Ovary (tissue), 9 donors: Measurements from ENCODE around the gene GLA. TPM values are rescaled to one million over a fixed set of nuclear protein-coding genes. Genes with fewer than 3 reads are reported as not detected.

Experiments used
- DNase-seq, 5 donors: peaks; one replicate each; pipeline ENCODE4 v3.0.0-alpha.2; 2019 to 2020
- H3K27ac ChIP-seq, 2 donors: fragments of 200-600 bp; one replicate each; pipeline versions ENCODE4 v1.5.1 to v1.8.0; 2019 to 2022
- H3K27me3 ChIP-seq: fragments of 200-600 bp; one replicate; pipeline ENCODE4 v1.8.0; 2022
- H3K36me3 ChIP-seq: fragments of 200-600 bp; sonication (generic); one replicate; pipeline ENCODE4 v1.5.1; 2019
- H3K4me1 ChIP-seq: one replicate; pipeline ENCODE4 v1.8.1; 2013; ENCODE audit warnings: mild to moderate bottlenecking, moderate library complexity; ENCODE audit not compliant: insufficient read depth
- H3K4me3 ChIP-seq: fragments of 200-600 bp; sonication (generic); one replicate; pipeline ENCODE4 v1.5.1; 2017
- H3K9me3 ChIP-seq, 2 donors: fragments of 200-600 bp in 1 of 2; sonication (generic) in 1 of 2; one replicate each; pipeline versions ENCODE4 v1.5.1 to v1.8.1; 2013 to 2019; ENCODE audit warnings: mild to moderate bottlenecking in 1 of 2, moderate library complexity in 1 of 2
- CTCF ChIP-seq, 3 donors: fragments of 450-650 bp in 2 of 3; fragments of 200-600 bp in 1 of 3; IDR thresholded peaks; one replicate each; pipeline versions ENCODE4 v1.5.1 to v1.8.0; 2016 to 2022; ENCODE audit warnings: antibody characterized with exemption in 3 of 3, mild to moderate bottlenecking in 1 of 3
- EP300 ChIP-seq: sonication (generic); formaldehyde crosslinking; IDR thresholded peaks from one replicate; pipeline ENCODE4 v1.6.1; 2017; ENCODE audit warnings: antibody characterized with exemption
- POLR2A ChIP-seq: fragments of 450-650 bp; IDR thresholded peaks from one replicate; pipeline ENCODE4 v1.6.1; 2017; ENCODE audit warnings: antibody characterized with exemption, mild to moderate bottlenecking, moderate library complexity
- WGBS, 3 donors: extraction: QIAGEN DNeasy Blood & Tissue Kit in 1 of 3; methylation state at CpG; one replicate each; pipeline versions ENCODE4 v1.1.5 to v1.1.7; 2013 to 2017; 5-methylcytosine and 5-hydroxymethylcytosine counted together
- intact Hi-C, 4 donors: fragments of 100-400 bp; cut with DNase I; formaldehyde crosslinking; loops; one replicate each; pipeline versions ENCODE4 v1.11.0 to v1.15.1; 2022 to 2023
- polyA plus RNA-seq, 2 donors: library from polyadenylated mRNA; stranded (reverse); fragments of 200-250 nt in 1 of 2; fragments of 350-450 nt in 1 of 2; fragmentation: Illumina TruSeq in 1 of 2; extraction: RNeasy Lipid Tissue Mini Kit (QIAGEN cat#74804) in 1 of 2; gene quantifications; one replicate each; pipeline ENCODE4 v1.2.3, GENCODE V29; 2013 to 2014
- total RNA-seq, 7 donors: library from RNA; depleted of rRNA in 2 of 7; stranded (reverse); fragments of >200 nt in 2 of 7; fragmentation: NEBNext Ultra II Directional in 3 of 7; extraction: Animal tissue kit (Norgen Biotek cat#: 25700) in 3 of 7; gene quantifications; one replicate each; pipeline versions ENCODE4 v1.1.0 to v1.2.4, GENCODE V29; 2016 to 2023
- donor health status: DM: no; HTN: no; CAD: no; lungs with moderate emphysema.
- donor health status: DM: no; HTN: no; CAD: no.
- donor health status: Bipolar disorder and iron deficiency.
- donor health status: DM: yes; HTN: yes; CAD: no.
- donor health status: DM: no; HTN: no; CAD: no.
- donor health status: DM: yes; HTN: yes; CAD: no.

GLA gene
- total and polyA plus RNA-seq, 9 donors, result 10.1 to 29.9 (median 17.0) TPM

GRCh38 chrX:101416691-101417090, 9.0 kb upstream of the GLA start:
- intact Hi-C loops, result loop anchor here in 1 of 4 donors (5.0 to 10.0 kb wide), 2 partner anchors 68 to 381 kb away; partner anchors contain the start of gene ARMCX4
- TF ChIP-seq EP300 (no peak), CTCF (IDR thresholded peaks at IDR 0.05) (no peak), POLR2A (no peak)
- peak overlapping the region in 1 of 2 donors; percentile 93 for H3K27ac ChIP-seq
- no peaks in the 10 kb centered on the region for H3K9me3 ChIP-seq
- H3K36me3 ChIP-seq, result no peaks in the 10 kb centered on the region
- 62 to 73% (median 68%) methylated on average over 7 of the region's 7 CpGs for WGBS, 3 donors
- H3K4me3 ChIP-seq, result no peak overlapping the region
- H3K27me3 ChIP-seq, result no peaks in the 10 kb centered on the region
- no peak for DNase-seq
- peaks cover 6% of the 10 kb centered on the region for H3K4me1 ChIP-seq

GRCh38 chrX:101415180-101416145, 7.7 kb upstream of the GLA start:
- H3K27me3 ChIP-seq, result no peaks in the 10 kb centered on the region
- no peaks in the 10 kb centered on the region for H3K9me3 ChIP-seq
- intact Hi-C loops, result loop anchor here in 1 of 4 donors (5.0 to 10.0 kb wide), 2 partner anchors 69 to 382 kb away; partner anchors contain the start of gene ARMCX4
- TF ChIP-seq POLR2A (no peak), CTCF (IDR thresholded peaks at IDR 0.05) (peak; percentile 56 to 74 (median 59))
- 27 to 36% (median 29%) methylated on average over 12 of the region's 12 CpGs for WGBS, 3 donors
- H3K36me3 ChIP-seq, result no peaks in the 10 kb centered on the region
- peak in 3 of 5 donors; percentile 27 to 42 (median 40) for DNase-seq
- peak overlapping the region; percentile 4 to 70 for H3K27ac ChIP-seq
- no peak overlapping the region for H3K4me3 ChIP-seq
- H3K4me1 ChIP-seq, result peaks cover 6% of the 10 kb centered on the region

GRCh38 chrX:101411984-101412383, 4.3 kb upstream of the GLA start:
- 74 to 76% (median 75%) methylated on average over 10 of the region's 10 CpGs for WGBS, 3 donors
- Histone ChIP-seq H3K27me3 (no peaks in the 10 kb centered on the region), H3K27ac (no peak overlapping the region), H3K4me1 (peaks cover 6% of the 10 kb centered on the region), H3K4me3 (no peak overlapping the region), H3K9me3 (no peaks in the 10 kb centered on the region), H3K36me3 (no peaks in the 10 kb centered on the region)
- DNase-seq, result no peak
- intact Hi-C loops, result loop anchor here in 2 of 4 donors (5.0 to 10.0 kb wide), 2 partner anchors 73 to 390 kb away; partner anchors contain the start of gene ARMCX4 (in 1 of the 2)
- TF ChIP-seq POLR2A (no peak), CTCF (IDR thresholded peaks at IDR 0.05) (no peak), EP300 (no peak)

- TF ChIP-seq POLR2A (no peak), CTCF (IDR thresholded peaks at IDR 0.05) (no peak), EP300 (no peak)
- Histone ChIP-seq H3K27ac (no peak overlapping the region), H3K4me3 (no peak overlapping the region), H3K27me3 (no peaks in the 10 kb centered on the region), H3K4me1 (peaks cover 1% of the 10 kb centered on the region), H3K9me3 (no peaks in the 10 kb centered on the region), H3K36me3 (no peaks in the 10 kb centered on the region)
- no peak for DNase-seq
- intact Hi-C loops, result loop anchor here in 2 of 4 donors (5.0 to 10.0 kb wide), 2 partner anchors 74 to 392 kb away; partner anchors contain the start of gene ARMCX4 (in 1 of the 2)
- 40 to 50% (median 50%) methylated on average over 7 of the region's 7 CpGs for WGBS, 3 donors
These were observed 2.7 kb upstream of the GLA start for GRCh38 chrX:101410461-101410860.
